ENCODE results near the gene KCNH1. TPM values are rescaled to one million over a fixed set of nuclear protein-coding genes. Genes with fewer than 3 reads are reported as not detected.

KCNH1 gene
- total RNA-seq, 1 donor from 2014 or later = not detected

DNA sequence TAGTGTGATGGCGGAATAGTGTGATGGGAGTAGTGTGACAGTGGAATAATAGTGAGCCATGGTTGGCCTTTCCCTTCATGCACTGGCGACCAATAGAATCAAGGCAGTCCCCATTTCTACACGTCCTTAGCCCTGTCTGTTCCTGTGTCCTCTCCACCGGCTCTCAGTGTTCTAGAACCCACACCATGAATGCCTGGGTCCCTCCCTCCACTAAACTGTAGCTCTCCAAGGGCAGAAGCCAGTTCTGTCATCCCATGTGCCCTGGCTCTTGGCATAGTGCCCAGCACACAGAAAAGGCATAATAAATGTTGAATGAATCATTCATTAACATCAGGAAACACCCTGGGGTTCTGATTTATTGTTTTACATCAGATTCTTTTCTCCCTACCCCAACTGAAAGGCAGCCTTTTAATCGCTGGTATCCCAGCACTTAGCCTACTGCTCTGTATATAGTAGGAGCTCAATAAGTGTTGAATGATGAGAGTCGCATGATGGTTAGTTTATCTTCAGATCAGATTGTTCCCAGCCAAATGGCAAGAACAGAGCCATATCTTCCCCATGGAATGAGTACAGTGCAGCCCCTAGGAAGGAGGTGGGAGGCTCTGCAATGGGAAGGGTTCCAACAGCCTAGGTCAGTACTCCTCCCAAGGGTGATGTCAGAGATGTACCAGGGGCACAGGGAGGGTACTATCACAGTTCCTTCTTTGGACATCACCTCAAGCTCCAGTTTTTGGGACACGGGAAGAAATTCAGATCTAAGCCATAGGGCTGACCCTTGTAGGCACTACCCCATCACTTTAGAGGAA lies 479.6 kb downstream of the KCNH1 start:
- no peak for DNase-seq
- ATAC-seq (ENCODE audit: poor library complexity) = no peak
- intact Hi-C loops (cut with DNase I) = no loop called here

DNA sequence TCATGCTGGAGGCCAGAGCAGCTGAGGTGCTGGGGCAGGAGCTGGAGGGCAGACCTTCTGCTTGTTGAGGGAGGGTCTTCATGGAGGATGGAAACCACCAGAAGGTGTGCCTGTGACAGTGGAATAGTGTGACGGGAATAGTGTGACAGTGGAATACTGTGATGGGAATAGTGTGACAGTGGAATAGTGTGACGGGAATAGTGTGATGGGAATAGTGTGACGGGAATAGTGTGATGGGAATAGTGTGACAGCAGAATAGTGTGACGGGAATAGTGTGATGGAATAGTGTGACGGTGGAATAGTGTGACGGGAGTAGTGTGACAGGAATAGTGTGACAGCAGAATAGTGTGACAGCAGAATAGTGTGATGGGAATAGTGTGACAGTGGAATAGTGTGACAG lies 480.2 kb downstream of the KCNH1 start:
- DNase-seq (no peak), ATAC-seq (ENCODE audit: poor library complexity) (peak; percentile 59)
- intact Hi-C loops (cut with DNase I) = no loop called here

DNA sequence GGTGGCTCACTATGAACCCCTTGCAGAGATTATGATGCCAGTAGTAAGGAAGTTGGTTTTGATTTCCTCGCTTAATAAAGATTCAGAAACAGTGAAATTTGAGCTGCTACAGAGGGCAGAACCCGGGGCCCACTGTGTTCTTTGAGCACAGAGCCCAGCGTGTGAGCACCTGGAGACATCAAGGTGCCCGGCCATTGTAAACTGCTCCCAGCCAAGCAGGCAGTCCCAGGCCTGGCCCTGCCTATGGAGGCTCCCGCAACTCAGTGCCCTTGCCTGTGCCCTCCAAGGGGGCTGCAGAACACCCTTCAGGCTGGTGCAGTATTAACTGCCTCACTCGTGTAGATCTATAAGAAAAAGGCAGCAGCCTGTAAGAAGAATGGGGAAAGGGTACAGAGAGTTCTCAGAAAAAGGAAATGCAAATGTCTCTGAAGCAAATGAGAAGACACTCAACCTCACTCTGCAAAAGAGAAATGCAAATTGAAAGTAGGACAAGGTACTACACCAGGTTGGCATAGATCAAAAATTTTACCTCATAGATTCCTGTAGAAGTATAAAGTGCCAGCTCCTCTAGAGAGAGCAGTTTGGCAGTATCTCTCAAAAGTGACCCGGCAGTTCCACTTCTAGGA lies 481.5 kb downstream of the KCNH1 start:
- intact Hi-C loops (cut with DNase I) = no loop called here

DNA sequence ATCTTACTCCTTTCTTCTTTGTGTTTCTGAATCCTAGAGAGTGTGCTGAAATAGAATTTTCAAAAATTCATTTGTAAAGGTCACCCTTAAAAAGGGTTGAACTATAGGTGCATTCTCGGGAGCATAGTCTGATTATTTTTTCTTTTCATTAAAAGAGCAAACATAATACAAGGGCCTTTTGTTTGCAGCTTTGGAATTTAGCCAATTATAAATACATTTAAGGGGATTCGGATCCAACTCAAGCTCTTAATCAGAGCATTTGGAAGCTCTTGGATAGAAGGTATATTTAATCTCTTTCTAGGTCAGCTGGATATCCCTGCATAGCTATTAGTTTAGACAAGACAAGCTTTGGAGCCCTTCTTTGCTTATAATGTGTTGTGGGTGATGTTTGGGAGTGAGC lies 483.5 kb downstream of the KCNH1 start:
- ATAC-seq (ENCODE audit: poor library complexity) (no peak), DNase-seq (no peak)
- intact Hi-C loops (cut with DNase I) = no loop called here

More for the DNA sequence above, 481.5 kb downstream of the KCNH1 start:
- ATAC-seq (ENCODE audit: poor library complexity) (no peak), DNase-seq (no peak)

DNA sequence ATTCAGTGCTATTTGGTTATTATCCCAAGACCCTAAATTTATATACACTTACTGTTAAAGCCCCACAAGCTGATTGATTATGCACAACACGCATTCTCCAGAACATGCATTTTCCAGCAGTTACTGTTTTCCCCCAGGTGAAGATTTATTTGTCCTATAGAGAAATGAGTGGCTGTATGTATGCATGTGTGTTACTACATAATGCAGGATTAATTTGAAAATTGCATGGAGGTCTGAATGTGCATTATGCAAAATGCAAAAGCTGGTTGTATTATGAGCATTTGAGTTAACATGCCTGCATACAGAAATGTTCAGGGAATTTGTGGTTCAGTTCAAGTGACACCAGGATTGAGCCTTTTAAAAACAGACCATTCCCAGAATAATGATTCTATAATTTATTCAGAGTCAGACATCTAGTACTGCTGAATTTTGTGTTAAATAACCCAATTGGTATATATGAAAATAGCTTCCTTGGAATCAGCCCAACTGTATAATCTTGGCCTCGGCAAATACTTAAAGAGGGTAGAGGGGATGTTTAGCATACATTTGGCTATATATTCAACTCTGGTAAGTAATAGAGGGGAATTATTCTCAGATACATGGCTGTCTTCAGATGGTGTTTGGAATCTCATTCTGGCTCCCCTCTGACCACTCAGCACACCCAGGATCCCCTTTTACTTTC lies 485.2 kb downstream of the KCNH1 start:
- ATAC-seq (ENCODE audit: poor library complexity) = no peak
- intact Hi-C loops (cut with DNase I) = no loop called here

DNA sequence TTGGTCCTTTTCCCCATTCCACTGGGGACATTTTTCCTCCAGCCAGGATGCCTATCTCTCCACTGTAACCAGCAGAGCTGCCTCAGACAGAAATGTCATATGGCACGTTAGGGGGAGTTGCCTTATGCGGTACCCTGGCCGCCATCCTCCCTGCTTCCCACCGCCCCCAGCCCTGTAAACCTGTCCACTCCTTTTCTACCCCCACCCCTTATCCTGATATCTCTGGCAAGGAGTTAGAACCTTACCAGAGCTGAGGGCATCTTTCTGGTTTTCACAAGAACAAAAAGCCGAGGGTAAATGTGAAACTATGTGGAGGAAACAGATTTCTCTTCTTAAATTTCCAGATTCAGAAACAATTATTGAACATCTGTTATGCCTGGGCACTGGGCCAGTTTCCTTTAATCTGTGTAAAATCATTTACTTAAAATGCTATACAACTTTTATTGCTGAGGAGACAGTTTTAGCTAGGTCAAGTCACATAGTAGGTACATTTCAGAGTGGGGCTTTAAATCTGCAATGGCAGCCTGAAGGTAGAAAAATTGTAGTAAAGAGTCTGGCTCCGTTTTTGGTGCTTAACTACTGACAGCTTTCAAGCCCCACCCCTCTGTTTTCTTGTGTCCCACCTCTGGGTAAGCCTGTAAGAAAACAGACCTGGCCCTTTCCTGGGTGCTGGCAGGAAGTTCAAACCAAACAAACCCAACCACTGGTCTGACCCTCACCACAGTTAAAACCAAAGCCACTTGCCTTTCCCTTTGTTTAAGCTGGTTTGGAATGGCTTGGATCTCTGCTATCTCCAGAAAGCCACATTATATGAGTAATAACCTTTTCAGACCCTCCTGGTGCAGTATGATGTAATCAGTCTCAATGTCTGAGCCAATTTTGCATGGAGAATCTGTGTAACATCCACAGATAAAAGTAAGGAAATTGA lies 486.3 kb downstream of the KCNH1 start:
- DNase-seq (no peak), ATAC-seq (ENCODE audit: poor library complexity) (no peak)
- intact Hi-C loops (cut with DNase I) = no loop called here

More for the DNA sequence above, 485.2 kb downstream of the KCNH1 start:
- no peak for DNase-seq

DNA sequence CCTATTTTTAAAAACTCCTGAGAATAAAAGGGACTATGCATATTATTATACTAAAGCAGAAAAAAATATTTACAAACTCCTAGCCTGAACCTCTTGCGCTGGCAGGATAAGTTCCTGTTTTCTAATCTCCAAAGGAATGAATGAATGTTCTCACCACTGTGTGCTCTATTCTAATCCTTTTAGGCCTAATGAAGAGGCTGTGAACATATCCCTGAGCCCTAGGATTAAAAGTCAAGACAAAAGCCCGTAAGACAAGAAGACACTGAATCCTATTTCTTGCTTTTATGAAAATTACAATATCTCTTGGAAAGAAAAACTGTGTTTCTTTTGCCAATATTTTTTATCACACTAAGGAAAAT lies 487.7 kb downstream of the KCNH1 start:
- no peak for ATAC-seq (ENCODE audit: poor library complexity)
- intact Hi-C loops (cut with DNase I) = no loop called here
- no peak for DNase-seq

DNA sequence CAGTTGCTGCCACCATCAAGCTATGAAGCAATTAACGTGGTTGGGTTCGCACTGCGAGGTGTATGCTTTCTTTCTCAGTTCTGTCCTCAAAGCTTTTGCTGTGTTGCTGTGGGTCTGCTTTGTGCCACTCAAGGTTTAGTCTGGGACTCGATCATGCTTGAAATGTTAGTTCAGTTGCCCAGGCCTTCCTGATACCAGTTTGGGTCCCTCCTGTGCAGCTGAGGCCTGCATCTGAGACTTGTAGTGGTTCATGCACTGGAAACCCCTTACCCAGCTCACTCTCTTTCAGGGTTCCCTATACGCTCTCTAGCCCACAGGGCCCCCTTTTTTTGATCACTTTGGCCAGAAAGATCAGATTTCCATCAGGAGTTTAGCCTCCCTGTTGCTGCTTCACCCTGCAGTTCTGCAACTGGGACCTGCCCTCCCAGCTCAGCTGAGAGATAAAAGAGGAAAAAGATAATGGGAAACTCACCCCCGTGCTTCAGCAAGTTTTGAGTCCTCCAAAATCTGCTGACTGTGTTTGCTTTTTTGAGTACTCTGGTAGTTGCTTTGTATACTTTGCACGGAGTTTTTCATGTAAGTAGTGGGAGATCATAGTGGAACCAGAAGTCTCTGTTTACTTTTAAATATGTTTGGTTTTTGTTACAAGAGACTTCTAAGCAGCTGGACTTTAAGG lies 488.2 kb downstream of the KCNH1 start:
- intact Hi-C loops (cut with DNase I) = no loop called here
- DNase-seq (no peak), ATAC-seq (ENCODE audit: poor library complexity) (no peak)

DNA sequence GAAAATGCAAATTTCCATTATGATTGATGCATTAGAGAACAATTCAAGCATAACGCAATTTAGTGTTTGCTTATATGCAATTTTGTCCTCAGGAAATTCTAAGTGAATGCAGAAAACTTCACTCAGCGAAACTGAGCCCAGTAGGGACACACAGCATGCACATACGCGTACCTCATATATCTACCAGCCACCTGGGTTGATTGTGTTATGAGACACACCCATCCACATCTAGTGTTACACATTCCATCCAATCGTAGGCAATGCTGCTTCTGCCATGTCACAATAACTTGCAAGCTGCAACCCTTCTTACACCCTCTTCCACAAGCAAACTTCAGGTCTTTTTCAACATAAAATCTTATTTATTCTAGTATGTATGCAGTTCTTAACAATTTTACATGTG lies 492.4 kb downstream of the KCNH1 start:
- ATAC-seq (ENCODE audit: poor library complexity) = no peak
- DNase-seq = no peak
- intact Hi-C loops (cut with DNase I) = no loop called here

DNA sequence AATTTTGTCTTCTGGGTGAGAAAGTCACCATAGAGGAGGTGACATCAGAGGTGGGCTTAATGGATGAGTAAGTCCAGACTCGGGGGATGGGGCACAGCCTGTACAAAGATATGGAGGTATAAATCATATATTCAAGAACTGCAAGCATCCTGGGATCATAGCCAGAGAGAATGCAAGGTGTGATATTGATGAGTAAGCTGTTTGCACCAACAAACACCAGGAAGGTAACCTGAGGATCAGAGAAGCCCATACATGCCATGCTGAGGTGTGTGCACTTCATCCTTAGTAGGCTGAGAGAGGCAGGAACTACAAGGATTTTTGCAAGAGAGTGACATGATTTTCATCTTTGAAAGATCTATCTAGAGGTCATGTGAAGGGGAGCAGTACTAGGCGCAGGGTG lies 498.8 kb downstream of the KCNH1 start:
- intact Hi-C loops (cut with DNase I) = no loop called here
- DNase-seq (no peak), ATAC-seq (ENCODE audit: poor library complexity) (no peak)

DNA sequence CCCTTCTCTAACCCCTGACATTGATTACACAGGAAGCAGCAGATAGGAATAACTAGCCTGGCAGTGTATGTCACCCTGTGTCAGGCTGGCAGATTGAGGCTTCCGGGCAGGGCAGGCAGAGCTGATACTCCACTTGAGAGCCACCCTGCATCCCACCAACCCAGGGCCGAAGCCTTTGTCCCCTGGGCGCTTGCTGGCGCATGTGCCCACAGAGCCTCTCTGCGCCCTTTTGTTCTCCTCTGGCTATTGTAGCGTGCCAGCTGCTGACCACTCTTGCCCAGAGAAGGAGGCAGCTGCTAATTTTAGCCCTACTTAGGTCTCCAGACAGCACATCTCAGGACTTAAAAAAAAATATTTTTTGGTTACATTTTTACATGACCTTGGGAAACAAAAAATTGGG lies 500.3 kb downstream of the KCNH1 start:
- intact Hi-C loops (cut with DNase I) = no loop called here
- DNase-seq = no peak
- ATAC-seq (ENCODE audit: poor library complexity) = peak; percentile 82

DNA sequence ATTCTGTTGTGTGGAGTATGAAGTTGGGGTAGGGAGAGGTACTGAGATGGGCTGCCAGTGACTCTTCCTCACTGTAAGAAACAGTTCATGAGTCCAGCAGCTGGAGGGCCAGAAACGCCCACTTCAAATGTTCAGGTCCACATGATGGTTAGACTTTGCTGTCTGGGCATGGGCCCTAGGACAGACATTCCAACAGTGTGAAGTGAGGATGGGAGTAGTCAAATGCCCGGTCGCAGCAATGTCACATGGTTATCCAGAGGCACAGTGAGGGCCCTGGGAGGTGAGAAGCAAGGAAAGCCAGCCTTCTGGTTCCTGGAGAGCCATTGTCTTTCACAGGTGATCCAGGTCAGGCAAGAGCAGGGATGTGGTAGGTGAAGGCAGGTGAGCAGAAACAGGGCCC lies 500.8 kb downstream of the KCNH1 start:
- DNase-seq = no peak
- peak; percentile 45 for ATAC-seq (ENCODE audit: poor library complexity)
- intact Hi-C loops (cut with DNase I) = no loop called here

DNA sequence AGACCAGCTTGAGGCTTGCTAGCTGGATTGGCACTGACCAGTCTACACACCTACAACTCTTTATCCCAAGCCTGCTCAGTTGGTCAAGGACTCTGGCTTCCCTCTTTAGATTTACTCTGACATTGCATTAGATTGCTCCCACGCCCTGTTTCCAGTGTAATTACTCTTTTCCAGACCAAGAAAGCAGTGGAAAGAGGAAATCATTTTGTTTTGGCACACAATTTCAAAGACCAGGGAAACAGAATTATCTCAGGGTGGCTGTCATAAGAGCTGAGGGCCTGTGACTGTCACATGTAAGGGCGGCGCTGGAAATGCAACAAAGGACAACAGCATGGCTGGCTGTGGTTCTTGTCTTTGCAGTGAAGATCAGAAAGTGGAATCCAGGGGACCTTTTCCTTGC lies 502.5 kb downstream of the KCNH1 start:
- ATAC-seq (ENCODE audit: poor library complexity) = peak; percentile 43
- intact Hi-C loops (cut with DNase I) = no loop called here
- DNase-seq = no peak

DNA sequence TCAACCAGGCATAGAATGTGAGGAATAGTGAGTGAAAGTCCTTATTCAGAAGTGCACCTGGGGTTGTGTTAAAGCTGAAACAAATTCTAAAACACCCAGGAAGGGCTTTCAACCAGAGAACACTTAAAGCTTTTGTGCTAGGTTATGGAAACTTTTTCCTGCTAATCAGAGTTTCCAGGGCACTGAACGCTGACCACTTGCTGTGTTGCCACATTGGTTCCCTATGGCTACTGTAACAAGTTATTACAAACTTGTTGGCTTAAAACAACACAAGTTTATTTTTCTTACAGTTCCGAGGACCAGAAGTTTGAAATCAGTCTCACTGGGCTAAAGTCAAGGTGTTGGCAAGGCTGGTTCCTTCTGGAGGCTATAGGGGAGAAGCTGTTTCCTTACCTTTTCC lies 504.7 kb downstream of the KCNH1 start:
- intact Hi-C loops (cut with DNase I) = no loop called here
- ATAC-seq (ENCODE audit: poor library complexity) = no peak
- DNase-seq = no peak

DNA sequence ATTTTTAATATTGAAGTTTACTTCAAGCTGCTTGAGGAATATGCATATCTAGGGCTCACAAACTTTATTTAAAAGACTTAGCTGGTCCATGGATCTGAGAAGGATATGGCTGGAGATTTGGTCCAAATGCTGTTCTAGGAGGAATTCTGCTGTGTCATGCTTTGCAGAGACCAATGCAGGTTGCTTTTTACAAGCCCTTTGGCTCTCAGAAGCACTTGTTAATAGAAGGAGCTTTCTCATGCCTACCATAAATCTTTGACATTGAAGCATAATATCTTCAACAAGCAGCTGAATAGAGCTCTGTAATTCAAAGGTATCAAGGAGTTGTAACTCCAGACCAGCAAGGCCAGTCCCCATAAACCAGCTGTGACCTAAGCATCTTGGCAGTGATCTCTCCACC lies 506.2 kb downstream of the KCNH1 start:
- DNase-seq (no peak), ATAC-seq (ENCODE audit: poor library complexity) (no peak)
- intact Hi-C loops (cut with DNase I) = no loop called here

Measured in Right ventricle myocardium superior (tissue), 1 donor.